Activated T-cell treated with anti-CD3 and anti-CD28 coated beads, Interleukin-2, amount 50 U/mL, for 24 hours (primary cell): Measurements from ENCODE around the gene CFAP53.
"Not testable (repeated sequence)": the region's sequence is repeated elsewhere in the genome, so short reads cannot be mapped to it uniquely, and the experiment has no call there.

Experiments used
- DNase-seq: peaks from one replicate; pipeline ENCODE4 v3.0.0-alpha.2; 2020
- H3K27ac Mint-ChIP-seq: 2 replicates; pipeline ENCODE4 v1.8.0; 2020; ENCODE audit warnings: mild to moderate bottlenecking, mixed read lengths
- H3K27me3 Mint-ChIP-seq: 2 replicates; pipeline ENCODE4 v1.8.0; 2020; ENCODE audit warnings: mixed read lengths
- H3K36me3 Mint-ChIP-seq: 2 replicates; pipeline ENCODE4 v1.8.0; 2020; ENCODE audit warnings: low read depth, mixed read lengths
- H3K4me1 Mint-ChIP-seq: 2 replicates; pipeline ENCODE4 v1.8.0; 2020; ENCODE audit warnings: low read depth, mixed read lengths
- H3K4me3 Mint-ChIP-seq: 2 replicates; pipeline ENCODE4 v1.8.0; 2020; ENCODE audit warnings: mild to moderate bottlenecking, moderate library complexity, mixed read lengths
- H3K9me3 Mint-ChIP-seq: 2 replicates; pipeline ENCODE4 v1.8.0; 2020; ENCODE audit warnings: mixed read lengths

Gene CFAP53, protein sequence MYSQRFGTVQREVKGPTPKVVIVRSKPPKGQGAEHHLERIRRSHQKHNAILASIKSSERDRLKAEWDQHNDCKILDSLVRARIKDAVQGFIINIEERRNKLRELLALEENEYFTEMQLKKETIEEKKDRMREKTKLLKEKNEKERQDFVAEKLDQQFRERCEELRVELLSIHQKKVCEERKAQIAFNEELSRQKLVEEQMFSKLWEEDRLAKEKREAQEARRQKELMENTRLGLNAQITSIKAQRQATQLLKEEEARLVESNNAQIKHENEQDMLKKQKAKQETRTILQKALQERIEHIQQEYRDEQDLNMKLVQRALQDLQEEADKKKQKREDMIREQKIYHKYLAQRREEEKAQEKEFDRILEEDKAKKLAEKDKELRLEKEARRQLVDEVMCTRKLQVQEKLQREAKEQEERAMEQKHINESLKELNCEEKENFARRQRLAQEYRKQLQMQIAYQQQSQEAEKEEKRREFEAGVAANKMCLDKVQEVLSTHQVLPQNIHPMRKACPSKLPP

GRCh38 chr18:50266248-50266704 lies at the start of gene CFAP53:
CFAP53 (minus strand) TSS chr18:50266495; CDS start chr18:50266404, 91 bp downstream.
- Mint-ChIP-seq H3K27me3 (no peaks in the 10 kb centered on the region), H3K36me3 (peaks cover 31% of the 10 kb centered on the region), H3K4me3 (peak within 1 kb of the TSS; percentile 80), H3K27ac (peak within 1 kb of the TSS; percentile 85), H3K9me3 (no peaks in the 10 kb centered on the region), H3K4me1 (peaks cover 37% of the 10 kb centered on the region)
- peak; percentile 90 for DNase-seq

DNA sequence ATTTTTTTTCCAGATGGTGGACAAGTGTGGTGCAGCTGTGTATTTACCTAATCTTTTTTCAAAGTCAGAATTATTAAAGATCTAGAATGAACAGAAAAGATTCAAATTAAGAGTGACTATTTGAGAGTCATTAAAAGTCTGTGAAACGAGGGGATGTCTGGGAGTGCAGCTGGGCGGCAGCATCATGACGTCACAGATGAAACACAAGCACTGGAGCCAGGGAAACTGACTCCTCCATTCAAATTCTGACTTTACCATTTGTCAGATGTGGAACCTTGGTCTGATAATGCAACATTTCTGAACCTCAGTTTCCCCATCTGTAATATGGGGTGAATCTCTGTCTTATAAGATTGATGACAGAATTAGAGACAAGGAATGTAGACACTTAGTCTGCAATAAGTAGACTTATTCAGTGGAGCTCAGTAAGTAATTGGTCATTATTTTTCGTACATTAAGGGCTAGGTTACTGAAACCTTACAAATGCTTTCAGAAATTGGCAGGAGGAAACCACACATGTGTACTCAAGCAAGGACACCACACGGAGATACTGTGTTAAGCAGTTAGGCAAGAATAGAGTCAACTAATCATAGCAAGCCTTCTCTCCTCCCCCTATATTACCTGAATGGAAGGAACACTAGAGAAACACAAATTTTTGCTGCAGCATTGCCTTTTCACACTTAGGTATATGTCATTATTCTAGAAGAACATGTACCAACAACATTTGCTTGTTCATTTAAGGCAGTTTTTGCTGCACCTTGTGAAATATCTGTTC lies 49.0 kb upstream of the CFAP53 start:
- peaks cover 4% of the 10 kb centered on the region for H3K4me1 Mint-ChIP-seq
- no peaks in the 10 kb centered on the region for H3K9me3 Mint-ChIP-seq
- no peaks in the 10 kb centered on the region for H3K36me3 Mint-ChIP-seq
- no peak for DNase-seq
- H3K27me3 Mint-ChIP-seq, result peaks cover 16% of the 10 kb centered on the region
- no peak overlapping the region for H3K27ac Mint-ChIP-seq
- no peak overlapping the region for H3K4me3 Mint-ChIP-seq

DNA sequence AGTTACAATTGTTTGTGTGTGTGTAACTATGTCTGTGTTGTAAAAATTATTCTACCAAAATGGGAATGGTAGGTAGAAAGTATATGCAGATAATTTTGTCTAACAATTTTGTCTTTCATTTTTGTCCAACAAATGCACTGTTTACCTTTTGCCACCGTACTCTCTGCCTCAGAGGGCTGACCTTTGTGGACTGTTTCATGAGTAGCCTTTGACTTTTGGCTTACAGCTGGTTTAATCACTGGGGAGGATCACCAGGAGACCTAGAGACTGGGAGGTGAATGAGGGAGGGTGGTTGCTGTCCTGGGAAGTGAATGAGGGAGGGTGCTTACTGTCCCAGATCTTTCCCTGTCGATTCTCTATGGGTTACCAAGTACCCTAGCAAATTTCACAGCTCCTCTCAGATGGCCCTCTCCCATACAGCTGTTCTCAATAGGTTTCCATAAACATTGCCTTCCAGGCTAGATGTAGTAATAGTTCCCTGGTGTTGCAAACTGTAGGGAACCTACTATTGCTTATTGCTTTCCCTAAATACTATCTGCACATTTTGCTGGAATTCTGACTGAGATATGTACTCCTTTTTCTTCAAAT lies 47.7 kb upstream of the CFAP53 start:
- H3K4me3 Mint-ChIP-seq, result no peak overlapping the region
- no peak overlapping the region for H3K27ac Mint-ChIP-seq
- DNase-seq, result no peak
- H3K4me1 Mint-ChIP-seq, result no peaks in the 10 kb centered on the region
- no peaks in the 10 kb centered on the region for H3K9me3 Mint-ChIP-seq
- H3K27me3 Mint-ChIP-seq, result peaks cover 16% of the 10 kb centered on the region
- H3K36me3 Mint-ChIP-seq, result no peaks in the 10 kb centered on the region

GRCh38 chr18:50313031-50313607 lies 46.8 kb upstream of the CFAP53 start:
- no peak overlapping the region for H3K4me3 Mint-ChIP-seq
- peaks cover 16% of the 10 kb centered on the region for H3K27me3 Mint-ChIP-seq
- no peak for DNase-seq
- H3K36me3 Mint-ChIP-seq, result no peaks in the 10 kb centered on the region
- peaks cover 6% of the 10 kb centered on the region for H3K4me1 Mint-ChIP-seq
- H3K27ac Mint-ChIP-seq, result no peak overlapping the region
- no peaks in the 10 kb centered on the region for H3K9me3 Mint-ChIP-seq

GRCh38 chr18:50312296-50313030 lies 46.2 kb upstream of the CFAP53 start:
- Mint-ChIP-seq H3K4me1 (peaks cover 13% of the 10 kb centered on the region), H3K27me3 (peaks cover 16% of the 10 kb centered on the region), H3K9me3 (no peaks in the 10 kb centered on the region), H3K27ac (no peak overlapping the region), H3K36me3 (no peaks in the 10 kb centered on the region), H3K4me3 (no peak overlapping the region)
- DNase-seq, result no peak

DNA sequence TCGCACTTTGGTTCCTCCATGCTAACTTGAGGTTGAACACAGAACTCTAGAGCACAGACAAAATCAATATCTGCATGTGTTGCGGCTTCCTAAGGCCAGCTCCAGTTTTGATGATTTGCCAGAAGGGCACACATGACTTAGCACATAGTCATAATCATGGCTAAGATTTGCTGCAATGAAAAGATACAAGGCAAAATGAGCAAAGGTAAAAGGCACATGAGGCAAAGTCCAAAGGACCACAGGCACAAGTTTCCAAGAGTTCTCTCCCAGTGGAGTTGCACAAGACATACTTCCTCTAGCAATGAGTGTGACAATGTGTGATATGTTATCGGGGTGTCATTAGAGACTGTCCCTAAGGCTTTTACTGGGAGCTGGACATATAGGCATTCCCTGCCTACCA lies 45.4 kb upstream of the CFAP53 start:
- H3K27ac Mint-ChIP-seq, result no peak overlapping the region
- no peak overlapping the region for H3K4me3 Mint-ChIP-seq
- peaks cover 20% of the 10 kb centered on the region for H3K4me1 Mint-ChIP-seq
- no peaks in the 10 kb centered on the region for H3K9me3 Mint-ChIP-seq
- peaks cover 10% of the 10 kb centered on the region for H3K27me3 Mint-ChIP-seq
- DNase-seq, result no peak
- no peaks in the 10 kb centered on the region for H3K36me3 Mint-ChIP-seq

DNA sequence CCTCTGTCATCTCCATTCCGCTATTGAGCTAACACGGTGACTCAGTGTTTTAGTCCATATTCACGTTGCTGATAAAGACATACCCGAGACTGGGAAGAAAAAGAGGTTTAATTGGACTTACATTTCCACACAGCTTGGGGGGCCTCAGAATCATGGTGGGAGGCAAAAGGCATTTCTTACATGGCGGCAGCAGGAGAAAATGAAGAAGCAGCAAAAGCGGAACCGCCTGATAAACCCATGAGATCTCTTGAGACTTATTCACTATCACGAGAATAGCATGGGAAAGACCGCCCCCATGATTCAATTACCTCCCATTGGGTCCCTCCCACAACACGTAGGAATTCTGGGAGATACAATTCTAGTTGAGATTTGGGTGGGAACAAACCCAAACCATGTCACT lies 43.8 kb upstream of the CFAP53 start:
- Mint-ChIP-seq H3K27ac (no peak overlapping the region), H3K4me3 (no peak overlapping the region), H3K4me1 (peaks cover 20% of the 10 kb centered on the region), H3K36me3 (no peaks in the 10 kb centered on the region), H3K27me3 (peaks cover 12% of the 10 kb centered on the region), H3K9me3 (peaks cover 3% of the 10 kb centered on the region)
- no peak for DNase-seq

DNA sequence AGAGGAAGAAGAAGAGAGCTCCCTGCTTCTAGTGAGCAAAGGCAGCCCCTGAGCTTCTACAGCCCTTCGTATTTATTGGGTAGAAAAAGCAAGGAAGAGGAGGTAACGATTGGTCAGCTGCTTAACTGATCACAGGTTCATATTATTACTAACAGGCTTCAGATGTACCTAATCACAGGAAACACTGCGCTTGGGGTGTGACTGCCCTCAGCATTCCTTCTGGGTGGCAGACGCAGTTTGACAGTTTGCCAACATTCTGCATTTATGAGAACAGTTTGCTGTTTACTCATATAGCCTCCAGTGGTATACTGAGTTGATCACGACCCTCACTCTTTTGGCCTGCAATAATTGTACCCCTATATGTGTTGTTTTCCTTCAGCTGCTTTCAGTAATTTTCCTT lies 42.6 kb upstream of the CFAP53 start:
- H3K9me3 Mint-ChIP-seq, H3K36me3 Mint-ChIP-seq, DNase-seq, H3K27me3 Mint-ChIP-seq, H3K27ac Mint-ChIP-seq, H3K4me3 Mint-ChIP-seq: not testable (repeated sequence)
- H3K4me1 Mint-ChIP-seq, result peaks cover 20% of the 10 kb centered on the region

DNA sequence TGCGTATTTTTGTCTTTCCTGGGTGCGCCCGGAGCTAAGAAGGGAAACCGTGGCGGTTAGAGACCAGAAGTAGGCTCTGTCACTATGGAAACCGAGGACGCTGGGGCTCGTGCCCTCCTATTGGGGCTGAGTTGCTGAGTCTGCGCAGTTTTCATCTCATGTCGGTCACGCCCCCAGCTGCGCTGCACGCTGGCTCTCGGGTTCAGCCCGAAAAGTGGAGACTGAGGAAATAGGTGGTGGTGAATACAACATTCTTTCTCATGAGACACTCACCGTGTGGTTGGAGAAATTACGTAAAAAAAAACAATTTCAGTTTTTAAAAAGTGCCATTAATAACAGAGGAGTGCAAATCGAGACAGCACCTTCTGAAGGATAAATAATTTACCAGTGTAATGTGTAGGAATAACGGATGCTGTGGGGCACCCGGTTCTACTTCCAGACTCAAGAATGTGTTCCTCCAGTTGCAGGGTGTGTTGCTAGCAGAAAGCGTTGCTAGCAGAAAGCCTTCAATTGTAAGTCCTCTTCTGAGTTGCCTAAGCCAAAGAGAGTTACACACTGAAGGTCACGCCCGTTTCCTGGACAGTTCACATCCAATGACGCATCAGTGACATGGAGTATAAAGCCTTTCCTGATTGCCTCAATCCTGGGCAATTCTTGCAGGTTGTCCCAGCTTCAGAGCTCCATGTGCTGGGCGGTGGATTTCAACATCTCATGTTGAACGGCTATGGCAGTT lies 41.6 kb upstream of the CFAP53 start:
- peak overlapping the region; percentile 83 for H3K4me3 Mint-ChIP-seq
- H3K27me3 Mint-ChIP-seq, result peaks cover 16% of the 10 kb centered on the region
- H3K4me1 Mint-ChIP-seq, result peaks cover 20% of the 10 kb centered on the region
- peak; percentile 88 for DNase-seq
- no peaks in the 10 kb centered on the region for H3K36me3 Mint-ChIP-seq
- peak overlapping the region; percentile 85 for H3K27ac Mint-ChIP-seq
- peaks cover 4% of the 10 kb centered on the region for H3K9me3 Mint-ChIP-seq

DNA sequence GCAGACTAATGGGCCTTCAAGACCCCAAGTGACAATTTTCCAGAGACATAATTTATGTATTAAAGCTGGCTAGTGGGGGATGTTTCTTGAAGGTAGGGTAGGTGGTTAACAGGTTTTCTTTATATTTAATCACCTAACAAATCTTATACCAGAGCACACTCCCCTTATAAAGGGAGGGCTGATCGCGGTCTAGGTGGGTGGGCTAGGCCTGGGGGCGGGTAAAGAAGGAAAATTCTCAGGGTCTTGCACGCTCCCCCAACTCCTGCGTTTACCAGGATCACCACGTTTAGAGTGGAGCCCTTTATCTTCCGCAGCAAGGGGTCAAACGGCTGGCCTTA lies 41.1 kb upstream of the CFAP53 start:
- no peaks in the 10 kb centered on the region for H3K36me3 Mint-ChIP-seq
- peaks cover 21% of the 10 kb centered on the region for H3K27me3 Mint-ChIP-seq
- peaks cover 20% of the 10 kb centered on the region for H3K4me1 Mint-ChIP-seq
- no peak for DNase-seq
- peak overlapping the region; percentile 83 for H3K4me3 Mint-ChIP-seq
- H3K9me3 Mint-ChIP-seq, result peaks cover 4% of the 10 kb centered on the region
- H3K27ac Mint-ChIP-seq, result peak overlapping the region; percentile 85

DNA sequence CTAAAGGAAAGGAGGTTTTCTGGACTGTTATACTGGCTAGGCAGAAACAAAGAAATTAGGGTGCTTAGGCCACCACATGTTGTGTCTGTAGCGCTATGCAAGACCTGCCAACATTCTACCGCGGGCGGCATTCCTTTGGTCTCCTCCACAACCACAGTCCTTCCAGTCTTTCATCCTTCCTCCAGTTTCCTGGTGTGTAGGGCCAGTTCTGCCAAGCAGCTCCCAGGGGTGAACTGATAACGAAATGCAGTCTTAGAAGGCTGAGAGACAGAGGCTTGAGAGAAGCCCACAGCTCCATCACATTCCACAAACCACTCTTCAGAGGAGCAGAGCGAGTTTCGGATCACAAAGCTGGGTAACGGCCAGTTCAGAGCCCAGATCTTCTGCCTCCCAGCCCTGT lies 40.6 kb upstream of the CFAP53 start:
- no peak for DNase-seq
- Mint-ChIP-seq H3K4me1 (peaks cover 20% of the 10 kb centered on the region), H3K9me3 (peaks cover 4% of the 10 kb centered on the region), H3K36me3 (no peaks in the 10 kb centered on the region), H3K27ac (no peak overlapping the region), H3K27me3 (peaks cover 23% of the 10 kb centered on the region), H3K4me3 (peak overlapping the region; percentile 83)

DNA sequence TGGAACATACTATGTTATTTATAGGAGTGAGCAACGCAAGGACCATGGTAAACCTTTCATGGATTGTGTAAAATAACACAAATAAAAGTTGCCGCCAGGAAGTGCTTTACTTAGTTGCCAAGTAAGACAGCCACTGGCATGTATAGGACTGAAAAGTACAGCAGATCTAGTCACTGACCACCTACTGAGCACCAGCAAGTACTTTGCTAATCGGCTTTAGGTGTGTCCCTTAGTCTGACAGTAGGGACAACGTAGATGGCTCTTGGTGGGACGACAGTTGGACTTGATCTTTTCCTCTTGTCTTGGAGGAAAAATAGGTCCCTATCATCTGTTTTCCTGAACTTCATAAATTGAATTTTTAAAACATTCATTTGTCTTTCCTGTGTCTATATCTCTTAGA lies 34.8 kb upstream of the CFAP53 start:
- Mint-ChIP-seq H3K9me3 (peaks cover 4% of the 10 kb centered on the region), H3K27ac (no peak overlapping the region), H3K4me3 (no peak overlapping the region), H3K27me3 (peaks cover 46% of the 10 kb centered on the region), H3K4me1 (peaks cover 5% of the 10 kb centered on the region), H3K36me3 (no peaks in the 10 kb centered on the region)
- no peak for DNase-seq

DNA sequence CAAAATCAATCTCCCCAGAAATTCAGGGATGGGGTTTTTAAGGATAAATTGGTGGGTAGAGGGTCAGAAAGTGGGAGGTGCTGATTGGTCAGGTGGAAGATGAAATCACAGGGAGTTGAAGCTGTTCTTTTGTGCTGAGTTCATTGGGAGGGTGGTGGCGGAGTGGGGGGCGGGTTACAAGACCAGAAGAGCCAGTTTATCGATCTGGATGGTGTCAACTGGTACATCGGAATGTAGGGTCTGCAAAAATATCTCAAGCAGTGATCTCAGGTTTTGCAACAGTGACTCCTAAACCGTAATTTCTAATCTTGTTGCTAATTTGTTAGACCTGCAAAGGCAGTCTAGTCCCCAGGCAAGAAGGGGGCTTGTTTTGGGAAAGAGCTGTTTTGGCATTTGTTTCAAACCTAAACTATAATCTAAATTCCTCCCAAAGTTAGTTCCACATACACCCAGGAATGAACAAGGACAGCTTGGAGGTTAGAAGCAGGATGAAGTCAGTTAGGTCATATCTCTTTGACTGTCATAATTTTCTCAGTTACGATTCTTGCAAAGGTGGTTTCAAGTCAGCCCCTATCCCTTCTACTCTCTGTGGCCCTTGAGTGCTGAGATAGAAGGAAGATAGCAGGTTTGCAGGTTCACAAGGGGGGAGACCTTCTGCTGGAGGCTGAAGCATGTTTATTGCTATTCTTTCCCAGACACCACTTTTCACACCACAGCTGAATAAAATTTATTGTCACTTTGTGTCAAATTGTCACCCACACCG lies 33.5 kb upstream of the CFAP53 start:
- Mint-ChIP-seq H3K4me1 (peaks cover 5% of the 10 kb centered on the region), H3K36me3 (no peaks in the 10 kb centered on the region), H3K27me3 (peaks cover 42% of the 10 kb centered on the region), H3K9me3 (no peaks in the 10 kb centered on the region), H3K27ac (no peak overlapping the region), H3K4me3 (no peak overlapping the region)
- DNase-seq, result no peak
